Measurements from ENCODE around the gene ACBD7. TPM values are rescaled to one million over a fixed set of nuclear protein-coding genes. Genes with fewer than 3 reads are reported as not detected.

ACBD7 gene
- total RNA-seq, 2 donors from 2014 or later, result 3.7 to 8.5 TPM

DNA sequence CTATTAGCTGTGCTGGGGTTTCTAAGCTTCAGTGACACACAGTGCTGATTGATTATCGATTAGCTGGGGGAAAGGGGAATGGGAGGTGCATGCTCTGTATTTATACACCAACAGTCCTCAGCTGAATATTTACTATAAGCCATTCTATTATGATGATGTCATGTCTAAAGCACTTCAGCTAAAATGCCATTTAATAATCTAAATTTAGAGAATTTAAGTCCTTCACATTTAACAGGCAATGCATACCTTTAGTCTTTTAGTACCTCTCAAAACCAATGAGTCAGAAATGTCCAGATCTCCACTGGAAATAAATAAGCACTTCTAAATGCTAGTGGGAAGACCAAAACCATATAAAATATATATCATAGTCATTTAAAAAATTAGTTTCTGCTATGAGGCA, 33.1 kb upstream of the ACBD7 start:
- H3K27me3 Mint-ChIP-seq (ENCODE audit: insufficient read depth), result no peaks in the 10 kb centered on the region
- peaks cover 53% of the 10 kb centered on the region for H3K36me3 Mint-ChIP-seq (ENCODE audit: low read depth)
- Histone ChIP-seq H3K27ac (ENCODE audit: low read depth, low read length) (no peak overlapping the region), H3K4me3 (ENCODE audit: low read length) (no peak overlapping the region), H3K9ac (ENCODE audit: extremely low read depth, low read length, poor library complexity, severe bottlenecking) (no peak overlapping the region), H3K9me3 (ENCODE audit: control insufficient read depth, low read length) (peaks cover 10% of the 10 kb centered on the region), H3K36me3 (ENCODE audit: control insufficient read depth, insufficient read depth, low read length) (peaks cover 76% of the 10 kb centered on the region), H3K27me3 (ENCODE audit: control insufficient read depth, insufficient read depth, low read length, poor library complexity, severe bottlenecking) (no peaks in the 10 kb centered on the region), H3K4me1 (ENCODE audit: control insufficient read depth, insufficient read depth, low read length) (no peaks in the 10 kb centered on the region)
- H3K27ac Mint-ChIP-seq, result no peak overlapping the region
- TF ChIP-seq, protein P1, sequence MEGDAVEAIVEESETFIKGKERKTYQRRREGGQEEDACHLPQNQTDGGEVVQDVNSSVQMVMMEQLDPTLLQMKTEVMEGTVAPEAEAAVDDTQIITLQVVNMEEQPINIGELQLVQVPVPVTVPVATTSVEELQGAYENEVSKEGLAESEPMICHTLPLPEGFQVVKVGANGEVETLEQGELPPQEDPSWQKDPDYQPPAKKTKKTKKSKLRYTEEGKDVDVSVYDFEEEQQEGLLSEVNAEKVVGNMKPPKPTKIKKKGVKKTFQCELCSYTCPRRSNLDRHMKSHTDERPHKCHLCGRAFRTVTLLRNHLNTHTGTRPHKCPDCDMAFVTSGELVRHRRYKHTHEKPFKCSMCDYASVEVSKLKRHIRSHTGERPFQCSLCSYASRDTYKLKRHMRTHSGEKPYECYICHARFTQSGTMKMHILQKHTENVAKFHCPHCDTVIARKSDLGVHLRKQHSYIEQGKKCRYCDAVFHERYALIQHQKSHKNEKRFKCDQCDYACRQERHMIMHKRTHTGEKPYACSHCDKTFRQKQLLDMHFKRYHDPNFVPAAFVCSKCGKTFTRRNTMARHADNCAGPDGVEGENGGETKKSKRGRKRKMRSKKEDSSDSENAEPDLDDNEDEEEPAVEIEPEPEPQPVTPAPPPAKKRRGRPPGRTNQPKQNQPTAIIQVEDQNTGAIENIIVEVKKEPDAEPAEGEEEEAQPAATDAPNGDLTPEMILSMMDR (conservative IDR thresholded peaks at IDR 0.05), result no peak
- no peaks in the 10 kb centered on the region for H3K4me1 Mint-ChIP-seq
- no peak overlapping the region for H3K4me3 Mint-ChIP-seq
- H3K9me3 Mint-ChIP-seq, result peaks cover 4% of the 10 kb centered on the region
- DNase-seq, result no peak
- WGBS, 2 experiments (ENCODE audit: insufficient coverage in 1 of 2, insufficient read length in 1 of 2), result 100% methylated on average over 1 of the region's 1 CpG; no CpG with 5 or more reads in 1 of the 2 experiments

DNA sequence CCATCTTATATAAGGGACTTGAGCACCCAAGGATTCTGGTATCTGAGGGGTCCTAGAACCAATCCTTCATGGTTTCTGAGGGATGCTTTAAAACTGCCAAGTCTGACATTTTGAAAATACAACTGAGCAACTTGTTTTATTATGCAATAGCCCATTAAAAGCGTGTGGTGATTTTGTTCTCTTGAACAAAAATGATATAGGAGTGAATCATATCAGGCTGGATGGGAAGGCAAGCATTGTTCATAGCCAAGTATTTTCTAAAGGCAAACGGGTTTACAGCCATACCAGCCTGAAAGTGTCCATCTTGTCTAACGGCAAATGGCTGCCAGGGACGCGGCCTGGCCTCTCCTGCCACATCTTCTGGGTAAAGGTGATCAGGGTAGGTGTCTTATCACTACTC, 31.9 kb upstream of the ACBD7 start:
- H3K27ac Mint-ChIP-seq, result no peak overlapping the region
- DNase-seq, result no peak
- WGBS, 2 experiments (ENCODE audit: insufficient coverage in 1 of 2, insufficient read length in 1 of 2), result 92 to 98% methylated on average over 4 to 5 of the region's 5 CpGs

DNA sequence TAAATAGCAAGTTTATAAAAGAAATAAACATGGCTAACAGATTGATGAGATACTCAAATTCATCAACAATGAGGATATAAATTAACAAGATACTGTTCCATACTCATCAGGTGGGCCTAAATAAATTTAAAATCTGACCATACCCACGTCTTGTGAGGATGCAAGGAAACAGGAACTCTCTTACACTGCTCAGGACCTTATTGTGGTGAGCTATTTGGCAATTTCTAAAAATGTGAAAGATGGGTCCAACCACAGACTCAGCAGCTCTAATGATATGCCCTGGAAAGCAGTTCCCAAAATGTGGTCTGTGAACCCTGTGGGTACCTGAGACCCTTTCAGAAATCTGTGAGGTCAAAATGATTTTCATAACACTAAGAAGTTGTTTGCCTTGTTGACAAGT, 30.0 kb upstream of the ACBD7 start:
- DNase-seq, result no peak
- Histone ChIP-seq H3K4me1 (ENCODE audit: control insufficient read depth, insufficient read depth, low read length) (no peaks in the 10 kb centered on the region), H3K27me3 (ENCODE audit: control insufficient read depth, insufficient read depth, low read length, poor library complexity, severe bottlenecking) (no peaks in the 10 kb centered on the region), H3K4me3 (ENCODE audit: low read length) (no peak overlapping the region), H3K9ac (ENCODE audit: extremely low read depth, low read length, poor library complexity, severe bottlenecking) (no peak overlapping the region), H3K27ac (ENCODE audit: low read depth, low read length) (no peak overlapping the region), H3K9me3 (ENCODE audit: control insufficient read depth, low read length) (peaks cover 12% of the 10 kb centered on the region), H3K36me3 (ENCODE audit: control insufficient read depth, insufficient read depth, low read length) (peaks cover 65% of the 10 kb centered on the region)
- Mint-ChIP-seq H3K36me3 (ENCODE audit: low read depth) (peaks cover 39% of the 10 kb centered on the region), H3K9me3 (no peaks in the 10 kb centered on the region), H3K4me3 (no peak overlapping the region), H3K27ac (no peak overlapping the region), H3K27me3 (ENCODE audit: insufficient read depth) (no peaks in the 10 kb centered on the region), H3K4me1 (no peaks in the 10 kb centered on the region)
- TF ChIP-seq, protein P1 (conservative IDR thresholded peaks at IDR 0.05), result no peak
- 90% methylated on average over 1 of the region's 1 CpG; no CpG with 5 or more reads in 1 of the 2 experiments for WGBS, 2 experiments (ENCODE audit: insufficient coverage in 1 of 2, insufficient read length in 1 of 2)

More for the DNA sequence above, 31.9 kb upstream of the ACBD7 start:
- TF ChIP-seq, protein P1 (conservative IDR thresholded peaks at IDR 0.05), result no peak
- peaks cover 64% of the 10 kb centered on the region for H3K36me3 ChIP-seq (ENCODE audit: control insufficient read depth, insufficient read depth, low read length)
- peaks cover 12% of the 10 kb centered on the region for H3K9me3 ChIP-seq (ENCODE audit: control insufficient read depth, low read length)
- Mint-ChIP-seq H3K4me3 (no peak overlapping the region), H3K36me3 (ENCODE audit: low read depth) (peaks cover 44% of the 10 kb centered on the region), H3K9me3 (no peaks in the 10 kb centered on the region), H3K4me1 (no peaks in the 10 kb centered on the region), H3K27me3 (ENCODE audit: insufficient read depth) (no peaks in the 10 kb centered on the region)
- no peak overlapping the region for H3K9ac ChIP-seq (ENCODE audit: extremely low read depth, low read length, poor library complexity, severe bottlenecking)
- no peaks in the 10 kb centered on the region for H3K27me3 ChIP-seq (ENCODE audit: control insufficient read depth, insufficient read depth, low read length, poor library complexity, severe bottlenecking)
- H3K4me1 ChIP-seq (ENCODE audit: control insufficient read depth, insufficient read depth, low read length), result no peaks in the 10 kb centered on the region
- H3K4me3 ChIP-seq (ENCODE audit: low read length), result no peak overlapping the region
- H3K27ac ChIP-seq (ENCODE audit: low read depth, low read length), result no peak overlapping the region

Measured in endodermal cell (in vitro differentiated cells).